Measurements from ENCODE around the gene NSD1.

The NSD1 gene

DNA sequence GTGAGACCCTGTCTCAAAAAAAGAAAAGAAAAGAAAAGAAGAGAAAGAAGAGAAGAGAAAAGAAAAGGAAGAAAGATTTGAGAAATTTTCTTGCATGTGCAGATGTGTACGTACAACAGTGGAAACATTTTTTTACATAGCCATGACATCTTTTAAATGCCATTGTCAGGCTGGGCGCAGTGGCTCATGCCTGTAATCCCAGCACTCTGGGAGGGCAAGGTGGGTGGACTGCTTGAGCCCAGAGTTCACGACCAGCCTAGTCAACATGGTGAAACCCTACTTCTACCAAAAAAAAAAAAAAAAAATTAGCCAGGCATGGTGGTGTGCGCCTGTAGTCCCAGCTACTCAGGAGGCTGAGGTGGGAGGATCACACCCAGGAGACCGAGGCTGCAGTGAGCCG, 211.3 kb downstream of the NSD1 start:
- no peak for DNase-seq

DNA sequence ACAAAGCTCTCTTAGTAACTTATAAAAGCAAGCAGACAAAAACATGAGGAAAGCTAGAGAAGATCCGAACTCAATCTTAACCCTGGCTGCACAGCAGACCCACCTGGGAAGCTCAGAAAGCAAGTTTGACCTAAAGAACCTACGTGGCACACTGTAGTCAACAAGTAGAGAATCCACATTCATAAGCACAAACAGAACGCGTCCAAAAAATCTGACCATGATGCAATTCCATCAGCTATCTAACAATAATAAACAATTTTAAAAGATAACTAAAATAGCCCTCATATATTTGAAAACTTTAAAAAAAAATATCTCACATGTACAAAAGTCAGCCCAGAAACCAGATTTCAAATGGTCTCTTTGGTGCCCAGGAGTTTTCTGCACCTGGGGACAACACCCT, 213.2 kb downstream of the NSD1 start:
- no peak for DNase-seq

DNA sequence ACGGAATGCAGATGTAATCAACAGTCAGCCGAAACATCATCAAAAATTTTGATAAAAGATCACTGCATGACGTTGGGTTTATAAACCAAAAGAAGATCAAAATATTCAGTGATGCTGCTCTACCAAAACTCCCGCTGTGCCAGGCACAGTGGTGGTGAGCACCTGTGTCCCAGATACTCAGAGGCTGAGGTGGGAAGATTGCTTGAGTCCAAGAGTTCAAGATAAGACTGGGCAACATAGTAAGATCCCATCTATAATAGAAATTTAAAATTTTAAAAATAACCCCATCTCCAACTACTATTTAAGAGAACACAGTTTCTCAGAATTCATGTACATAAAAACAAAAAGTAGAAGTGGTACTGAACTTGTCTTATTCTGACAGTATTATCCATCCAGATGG, 214.1 kb downstream of the NSD1 start:
- DNase-seq, result no peak

DNA sequence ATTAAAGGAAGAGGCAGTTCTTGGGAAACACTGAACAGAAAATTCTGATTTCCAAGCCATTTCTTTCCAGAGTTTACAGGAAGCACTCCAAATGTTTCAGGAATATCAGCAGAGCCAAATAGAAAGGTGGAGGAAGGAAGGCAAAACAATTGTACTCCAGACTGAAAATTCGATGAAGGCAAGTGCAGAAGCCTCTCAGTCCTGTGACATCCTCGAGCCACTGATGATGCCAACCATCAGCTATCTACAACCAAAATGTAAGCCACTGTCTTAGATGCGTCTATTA, 215.7 kb downstream of the NSD1 start:
- DNase-seq, result no peak

DNA sequence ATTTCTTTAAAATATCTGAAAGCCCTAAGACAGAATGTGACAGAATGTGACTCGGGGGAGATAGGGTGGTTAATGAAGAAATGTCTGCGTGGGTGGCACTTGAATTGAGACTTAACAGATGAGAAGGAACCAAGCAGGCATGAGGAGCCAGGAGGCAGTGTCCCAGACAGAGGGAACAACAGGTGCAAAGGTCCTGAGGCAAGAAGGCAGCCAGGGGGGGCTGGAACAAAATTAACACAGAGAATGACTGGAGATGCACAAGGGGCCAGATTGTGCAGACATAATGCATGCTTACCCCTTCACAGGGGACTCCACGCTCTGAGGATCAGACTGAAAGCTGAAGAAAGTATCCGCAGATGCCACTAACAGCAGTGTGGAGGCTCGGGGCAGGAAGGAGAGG, 216.2 kb downstream of the NSD1 start:
- DNase-seq, result no peak
